ENCODE data around the gene PRPF6. TPM values are rescaled to one million over a fixed set of nuclear protein-coding genes. Genes with fewer than 3 reads are reported as not detected.
A peak's percentile ranks its signal among the peaks of the same experiment; 100 is the strongest.

Gene PRPF6
- total RNA-seq, 1 donor from 2014 or later, result 54.8 TPM

DNA sequence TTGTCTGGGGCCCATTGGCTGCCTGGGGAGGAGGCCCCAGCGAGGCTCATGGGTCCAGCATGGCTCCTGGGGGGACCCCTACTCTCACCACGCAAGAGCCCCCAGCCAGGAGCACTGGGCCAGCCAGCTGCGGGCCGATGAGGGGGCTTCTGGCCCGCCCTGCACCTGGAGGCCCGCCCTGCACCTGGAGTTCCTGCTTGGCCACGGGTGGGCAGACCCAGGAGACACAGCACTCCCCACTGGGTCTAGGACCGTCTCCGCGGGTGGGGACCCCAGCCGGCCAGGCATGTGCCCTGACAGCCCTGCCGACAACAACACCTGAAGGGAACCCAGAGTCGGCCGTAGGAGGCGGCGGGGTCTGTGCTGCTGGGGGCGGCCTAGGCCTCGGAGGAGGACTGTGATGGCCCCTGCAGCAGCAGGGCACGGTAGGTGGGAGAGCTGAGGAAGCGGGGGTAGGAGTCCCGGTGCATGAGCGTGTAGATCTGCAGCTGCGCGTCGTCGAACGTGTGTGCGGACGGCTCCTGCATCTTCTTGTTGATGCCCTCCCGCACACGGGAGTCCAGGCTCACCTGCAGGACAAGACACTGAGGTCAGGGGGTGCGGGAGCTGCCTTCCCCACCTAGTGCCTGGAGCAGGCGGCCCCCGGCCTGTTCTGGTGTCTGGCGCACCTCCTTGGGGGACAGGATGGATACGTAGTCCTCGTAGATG lies 92.7 kb downstream of the PRPF6 start:
- no peak for DNase-seq (ENCODE audit: low read depth in 2 of 2)

GRCh38 chr20:64074184-64074789 lies 93.4 kb downstream of the PRPF6 start:
- DNase-seq (ENCODE audit: low read depth in 2 of 2), result no peak

DNA sequence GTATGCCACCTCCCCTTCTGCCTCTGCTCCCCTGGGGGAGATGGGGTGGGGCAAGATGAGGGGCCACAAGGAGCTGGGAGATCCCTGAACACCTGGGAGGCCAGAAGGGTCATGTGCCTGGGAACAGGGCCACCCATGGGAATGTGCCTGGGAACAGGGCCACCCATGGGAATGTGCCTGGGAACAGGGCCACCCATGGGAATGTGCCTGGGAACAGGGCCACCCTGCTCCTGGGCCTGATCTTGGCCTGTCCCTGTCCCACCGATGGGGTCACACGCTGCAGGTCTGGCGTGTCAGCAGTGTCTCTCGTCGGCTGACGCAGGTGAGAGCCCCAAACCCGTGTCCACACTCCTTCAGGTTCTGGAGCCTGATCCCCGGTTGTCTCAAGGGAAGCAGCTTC lies 94.0 kb downstream of the PRPF6 start:
- DNase-seq (ENCODE audit: low read depth in 2 of 2), result no peak

DNA sequence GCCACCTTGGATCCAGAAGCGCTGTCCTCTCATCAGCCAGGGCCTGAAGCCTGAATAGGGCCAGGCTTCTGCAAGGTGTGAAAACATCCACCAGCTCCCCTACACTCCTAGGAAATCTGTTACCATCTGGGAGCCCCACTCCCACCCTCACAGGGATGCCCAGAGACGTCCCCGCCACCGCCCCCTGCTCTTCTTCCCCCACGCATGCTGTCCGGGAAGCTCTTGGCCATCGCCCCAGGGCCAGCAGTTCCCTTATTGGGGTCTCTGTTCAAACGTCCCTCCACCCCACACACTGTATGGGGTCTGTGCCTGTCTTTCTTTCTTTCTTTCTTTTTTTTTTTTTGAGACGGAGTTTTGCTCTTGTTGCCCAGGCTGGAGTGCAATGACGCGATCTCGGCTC lies 94.6 kb downstream of the PRPF6 start:
- no peak for DNase-seq (ENCODE audit: low read depth in 2 of 2)

- no peak for DNase-seq (ENCODE audit: low read depth in 2 of 2)
These were observed 95.4 kb downstream of the PRPF6 start for GRCh38 chr20:64076061-64076997.

GRCh38 chr20:64077094-64077493 lies 96.2 kb downstream of the PRPF6 start:
- no peak for DNase-seq (ENCODE audit: low read depth in 2 of 2)

DNA sequence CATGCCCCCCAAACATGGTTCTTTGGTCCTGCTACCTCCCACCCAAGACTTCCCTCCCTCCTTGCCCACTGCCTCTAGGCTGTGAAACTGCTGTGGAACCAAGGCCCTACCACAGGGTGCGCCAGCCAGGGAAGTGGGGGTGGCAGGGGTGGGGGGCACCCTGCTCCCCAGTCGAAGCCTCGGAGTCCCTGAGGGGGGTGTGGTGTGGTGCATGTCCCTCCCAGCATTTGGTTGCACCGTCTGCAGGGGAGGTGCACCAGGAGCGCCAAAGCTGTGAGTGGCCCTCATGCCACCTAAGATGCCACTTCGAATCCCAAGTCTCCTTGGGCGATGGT lies 96.6 kb downstream of the PRPF6 start:
- no peak for DNase-seq (ENCODE audit: low read depth in 2 of 2)

- DNase-seq (ENCODE audit: low read depth in 2 of 2), result no peak
These were observed 97.1 kb downstream of the PRPF6 start for GRCh38 chr20:64077876-64078551.

DNA sequence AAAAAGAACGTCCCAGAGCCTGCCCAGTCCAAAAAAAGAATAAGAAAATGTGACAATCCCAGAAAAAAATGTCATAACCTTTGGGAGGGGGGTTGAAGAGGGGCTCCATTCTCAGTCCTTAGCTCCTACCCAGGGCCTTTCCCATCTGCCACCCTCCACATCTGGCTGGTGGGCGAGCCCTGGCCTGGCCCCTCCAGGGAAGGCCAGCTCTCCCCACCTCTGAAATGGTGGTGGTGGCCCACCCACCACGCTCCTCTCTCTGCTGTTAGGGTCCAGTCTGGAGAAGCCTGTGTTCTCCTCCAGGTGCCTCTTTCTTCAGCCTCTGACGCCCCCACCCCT lies 98.0 kb downstream of the PRPF6 start:
- DNase-seq (ENCODE audit: low read depth in 2 of 2), result no peak

- DNase-seq (ENCODE audit: low read depth in 2 of 2), result peak; percentile 67 to 88
These were observed 98.5 kb downstream of the PRPF6 start, which contains the start of gene RGS19 for GRCh38 chr20:64079273-64080012. Gene RGS19 (minus strand): TSS chr20:64079518. CDS start chr20:64076886, 2,632 bp downstream.

DNA sequence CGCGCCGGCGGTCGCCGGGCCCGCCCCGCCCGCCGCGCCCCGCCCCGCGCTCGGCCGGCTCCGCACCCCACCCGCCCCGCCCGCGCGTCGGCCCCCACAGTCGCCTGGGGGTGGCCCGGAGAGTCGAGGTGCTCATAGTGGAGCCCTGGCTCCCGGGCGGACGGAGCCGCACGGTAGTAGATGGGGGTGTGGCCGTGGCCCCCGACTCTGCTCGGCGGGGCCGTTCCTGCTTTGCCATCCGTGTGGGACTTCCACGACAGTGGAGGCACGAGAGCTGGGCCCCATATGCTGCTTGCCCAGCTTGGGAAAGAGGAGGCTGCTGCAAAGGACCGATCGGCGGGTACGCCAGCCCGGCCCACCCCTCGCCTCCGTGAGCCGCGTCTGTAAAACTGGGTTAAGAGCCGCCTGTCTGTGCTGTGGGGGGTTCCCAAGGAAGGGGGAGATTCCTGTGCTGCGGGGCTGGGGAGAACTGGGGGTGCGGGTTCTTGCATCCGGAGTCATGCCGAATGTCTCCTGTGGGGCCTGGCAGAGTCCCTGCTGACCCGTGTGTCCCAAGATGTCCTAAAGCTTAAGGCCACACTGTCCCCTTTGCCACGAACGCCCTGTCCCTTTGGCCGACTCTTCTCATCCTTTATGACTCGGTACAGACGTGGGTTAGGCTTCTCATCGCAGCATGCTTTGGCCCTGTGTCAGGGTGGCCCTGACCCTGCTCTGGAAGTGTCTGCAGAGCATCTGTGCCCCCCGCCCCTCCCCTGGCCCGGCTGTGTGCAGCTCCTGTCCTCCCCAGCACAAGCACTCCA lies 99.3 kb downstream of the PRPF6 start, which contains the start of gene OPRL1:
Gene OPRL1 (plus strand): TSS at position 70 of the 800 bp plus-strand sequence. CDS start 12,639 bp downstream, outside the sequence.
- DNase-seq (ENCODE audit: low read depth in 2 of 2), result peak; percentile 26 to 39

DNA sequence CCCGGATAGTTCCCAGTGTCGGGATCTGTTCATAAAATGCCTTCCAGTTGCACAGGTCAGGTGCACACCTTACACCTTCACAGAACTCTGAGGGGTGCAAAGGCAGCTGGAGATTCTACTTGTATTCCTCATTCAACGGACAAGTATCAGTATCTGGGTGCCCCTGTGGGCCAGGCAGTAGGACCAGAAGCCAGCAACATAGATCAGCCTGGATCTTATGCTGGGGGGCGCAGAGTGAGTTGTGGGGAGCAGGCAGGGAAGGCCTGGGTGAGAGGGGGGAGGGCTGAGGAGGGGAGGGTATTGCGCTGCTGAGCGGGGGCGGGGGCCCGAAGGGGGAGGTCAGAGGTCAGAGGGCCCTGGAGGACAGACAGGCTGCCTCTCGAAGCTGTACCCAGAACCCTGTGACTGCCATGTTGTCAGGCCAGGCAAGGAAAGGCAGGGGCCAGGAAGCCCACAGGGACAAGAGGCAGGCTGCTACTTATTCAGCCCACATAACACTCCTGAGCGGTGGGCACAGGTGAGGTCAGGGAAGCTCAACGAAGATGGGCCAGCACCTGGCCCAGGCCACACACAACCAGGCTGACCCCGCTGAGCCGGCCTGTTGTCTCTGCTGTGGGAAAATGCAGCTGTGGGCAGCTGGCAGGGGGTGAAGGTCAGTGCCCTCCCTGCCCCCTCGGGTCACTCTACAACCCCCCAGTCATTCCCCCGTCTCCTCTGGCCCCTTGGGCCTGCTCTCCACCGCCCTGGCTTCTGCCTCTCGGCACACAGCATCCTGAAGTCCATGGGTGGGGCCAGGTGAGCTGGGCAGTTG lies 100.1 kb downstream of the PRPF6 start:
- no peak for DNase-seq (ENCODE audit: low read depth in 2 of 2)

- no peak for DNase-seq (ENCODE audit: low read depth in 2 of 2)
These were observed 100.7 kb downstream of the PRPF6 start for GRCh38 chr20:64081624-64081964.

- DNase-seq (ENCODE audit: low read depth in 2 of 2), result no peak
These were observed 101.3 kb downstream of the PRPF6 start for GRCh38 chr20:64082126-64082731.

Other genes with a start within 250 kb of the PRPF6 start
- gene LIME1, start 244.5 kb upstream of the PRPF6 start, total RNA-seq, result 0.87 and 1.4 TPM in 2 replicates
- gene SLC2A4RG, start 241.4 kb upstream of the PRPF6 start, total RNA-seq, result 6.3 and 6.5 TPM in 2 replicates
- gene ZBTB46, start 149.9 kb upstream of the PRPF6 start, total RNA-seq, result 37.7 and 46.4 TPM in 2 replicates
- gene ABHD16B, start 119.6 kb upstream of the PRPF6 start, total RNA-seq, result not detected in 2 replicates
- 96.3 and 113 TPM in 2 replicates for gene TPD52L2, start 115.9 kb upstream of the PRPF6 start, total RNA-seq
- gene DNAJC5, start 86.0 kb upstream of the PRPF6 start, total RNA-seq, result 58.4 and 68.5 TPM in 2 replicates
- 25.5 and 29.6 TPM in 2 replicates for gene UCKL1, start 24.7 kb upstream of the PRPF6 start, total RNA-seq
- 6.1 and 7.1 TPM in 2 replicates for gene ZNF512B, start 11.2 kb upstream of the PRPF6 start, total RNA-seq
- 3.1 and 3.2 TPM in 2 replicates for gene SAMD10, start 1.5 kb upstream of the PRPF6 start, total RNA-seq
- 4.8 and 6.9 TPM in 2 replicates for gene C20orf204, start 55.0 kb downstream of the PRPF6 start, total RNA-seq
- 23.8 and 29.6 TPM in 2 replicates for gene SOX18, start 68.5 kb downstream of the PRPF6 start, total RNA-seq
- 25.5 and 30.6 TPM in 2 replicates for gene TCEA2, start 82.1 kb downstream of the PRPF6 start, total RNA-seq
- gene RGS19, start 98.4 kb downstream of the PRPF6 start, total RNA-seq, result 12.6 and 18.7 TPM in 2 replicates
- gene OPRL1, start 99.0 kb downstream of the PRPF6 start, total RNA-seq, result 1.7 and 3.0 TPM in 2 replicates
- gene LKAAEAR1, start 103.3 kb downstream of the PRPF6 start, total RNA-seq, result 0.20 and 0.22 TPM in 2 replicates
- gene NPBWR2, start 126.4 kb downstream of the PRPF6 start, total RNA-seq, result not detected in 2 replicates
- gene MYT1, start 183.3 kb downstream of the PRPF6 start, total RNA-seq, result under 0.01 TPM in 1 of 2 replicates, not detected in the other

All from lung microvascular endothelial cell (primary cell).